HepG2 (cell line): ENCODE data around the gene MACROD2. TPM values are rescaled to one million over a fixed set of nuclear protein-coding genes. Genes with fewer than 3 reads are reported as not detected.

ENCODE experiments used
- ATAC-seq: fragments of 200-7000 bp; cut with Tn5 transposase; 3 replicates; pipeline ENCODE4 v1.9.1; 2020; ENCODE audit warnings: mild to moderate bottlenecking, moderate library complexity
- BruUV-seq: library from RNA; stranded (reverse); fragments of 400-500 nt; replicated peaks from 2 replicates; lab custom pipeline; 2021; lab: Mats Ljungman, UMichigan
- CTCF ChIA-PET: fragments of 300-600 bp; formaldehyde crosslinking; extraction: SDS; loops from one replicate; lab custom pipeline; 2021; ENCODE audit warnings: low total read pairs, inconsistent platforms, low intra/inter-chr PET ratio; lab: Yijun Ruan, JAX
- POLR2A ChIA-PET: fragments of 350-600 bp; sonication (Branson Sonifier 250); formaldehyde crosslinking; loops from one replicate; lab custom pipeline; 2020; ENCODE audit warnings: antibody characterized with exemption, inconsistent platforms; lab: Yijun Ruan, JAX
- DNase-seq: peaks from one replicate; pipeline ENCODE4 v3.0.0-alpha.2; 2015; ENCODE audit warnings: low spot score
- FAIRE-seq: peaks from 3 replicates; lab custom pipeline; 2011; peaks lifted over from hg19 to GRCh38; lab: Jason Lieb, UNC
- H2AFZ ChIP-seq: one replicate; pipeline ENCODE4 v1.6.1; 2011; ENCODE audit warnings: low read length, inconsistent platforms
- H3K27ac ChIP-seq: fragments of 300-600 bp; 3 replicates; pipeline ENCODE4 v1.8.0; 2011; ENCODE audit warnings: mixed run types, mild to moderate bottlenecking, mixed read lengths, low read length, inconsistent platforms; ENCODE audit not compliant: insufficient read depth; ENCODE audit errors: extremely low read length
- H3K27me3 ChIP-seq, 2 experiments: fragments of 200-600 bp in 1 of 2; 2 replicates in 1 of 2; 3 replicates in 1 of 2; pipeline versions ENCODE4 v1.6.0 to v1.8.0; 2011; ENCODE audit warnings: low read length in 2 of 2, mild to moderate bottlenecking in 2 of 2, moderate library complexity in 2 of 2, inconsistent platforms in 1 of 2; ENCODE audit not compliant: insufficient read depth in 2 of 2, control insufficient read depth in 1 of 2
- H3K36me3 ChIP-seq, 2 experiments: fragments of 200-600 bp in 1 of 2; replicated peaks in 1 of 2; 2 replicates in 1 of 2; 3 replicates in 1 of 2; pipeline versions ENCODE4 v1.5.1 to v1.8.0; 2011; ENCODE audit warnings: low read length in 2 of 2, inconsistent platforms in 1 of 2; ENCODE audit not compliant: insufficient read depth in 2 of 2, control insufficient read depth in 1 of 2
- H3K4me1 ChIP-seq: 2 replicates; pipeline ENCODE4 v1.5.1; 2012; ENCODE audit warnings: low read length, inconsistent platforms; ENCODE audit not compliant: insufficient read depth
- H3K4me2 ChIP-seq: 2 replicates; pipeline ENCODE4 v1.6.0; 2011; ENCODE audit warnings: low read depth, low read length, inconsistent platforms
- H3K4me3 ChIP-seq, 3 experiments: fragments of 200-600 bp in 1 of 3; sonication (generic), shearing (Covaris generic) in 1 of 3; replicated peaks in 1 of 3; 2 replicates each; pipeline ENCODE4 v1.5.1; 2011 to 2016; ENCODE audit warnings: low read length in 3 of 3, inconsistent platforms in 2 of 3, low read depth in 2 of 3, mild to moderate bottlenecking in 2 of 3, control low read depth in 1 of 3, mixed read lengths in 1 of 3; ENCODE audit not compliant: insufficient read depth in 1 of 3
- H3K79me2 ChIP-seq: one replicate; pipeline ENCODE4 v1.6.1; 2011; ENCODE audit warnings: low read length, inconsistent platforms; ENCODE audit not compliant: insufficient read depth
- H3K9ac ChIP-seq: 2 replicates; pipeline ENCODE4 v1.6.0; 2011; ENCODE audit warnings: mild to moderate bottlenecking, low read depth, low read length, inconsistent platforms; ENCODE audit not compliant: insufficient read depth
- H3K9me3 ChIP-seq: 2 replicates; pipeline ENCODE4 v1.5.1; 2012; ENCODE audit warnings: mild to moderate bottlenecking, low read length
- H4K20me1 ChIP-seq: 2 replicates; pipeline ENCODE4 v1.6.0; 2011; ENCODE audit warnings: inconsistent platforms, mild to moderate bottlenecking, low read length, moderate library complexity; ENCODE audit not compliant: insufficient read depth
- POLR2G ChIP-seq: fragments of 200-400 bp; formaldehyde crosslinking; IDR thresholded peaks from 2 replicates; pipeline ENCODE4 v1.6.1; 2018; ENCODE audit warnings: mild to moderate bottlenecking, low read depth, low read length, moderate library complexity
- SOX6 ChIP-seq, 2 experiments: fragments of 450-650 bp in 1 of 2; sonication (generic) in 1 of 2; formaldehyde crosslinking in 1 of 2; IDR thresholded peaks; 2 replicates each; pipeline versions ENCODE4 v1.4.0 to v1.6.1; 2017 to 2020; ENCODE audit warnings: antibody characterized with exemption in 1 of 2, mild to moderate bottlenecking in 1 of 2, missing genetic modification reagents in 1 of 2
- TGIF2 ChIP-seq: IDR thresholded peaks from 2 replicates; pipeline ENCODE4 v1.6.1; 2016; ENCODE audit warnings: control low read depth, missing compliant biosample characterization
- ZBTB1 ChIP-seq: sonication (generic); formaldehyde crosslinking; IDR thresholded peaks from 2 replicates; pipeline ENCODE4 v1.4.0; 2020; ENCODE audit warnings: missing genetic modification reagents, borderline replicate concordance
- ZFY ChIP-seq: sonication (generic); formaldehyde crosslinking; IDR thresholded peaks from 2 replicates; pipeline ENCODE4 v1.4.0; 2020; ENCODE audit warnings: missing genetic modification reagents
- ZNF263 ChIP-seq: sonication (generic); formaldehyde crosslinking; IDR thresholded peaks from 2 replicates; pipeline ENCODE4 v1.4.0; 2020; ENCODE audit warnings: missing genetic modification reagents
- ZNF709 ChIP-seq: sonication (generic); formaldehyde crosslinking; IDR thresholded peaks from 2 replicates; pipeline ENCODE4 v1.5.0; 2020; ENCODE audit warnings: mild to moderate bottlenecking, missing genetic modification reagents
- WGBS: methylation state at CpG from one replicate; pipeline ENCODE4 v1.1.6; 2017; ENCODE audit warnings: low lambda C conversion rate; 5-methylcytosine and 5-hydroxymethylcytosine counted together
- in situ Hi-C: cut with HindIII; loops from 2 replicates; pipeline ENCODE4 v1.10.0; 2017; ENCODE audit warnings: low pct_unique_long_range_greater_than_20kb; ENCODE audit not compliant: extremely low pct_ligation_motif_present
- intact Hi-C: fragments of 100-400 bp; cut with micrococcal nuclease; formaldehyde crosslinking; loops from one replicate; pipeline ENCODE4 v1.10.0; 2022; ENCODE audit not compliant: unreplicated experiment
- polyA plus RNA-seq, 8 experiments: library from polyadenylated mRNA; depleted of rRNA in 3 of 8; stranded (reverse) in 7 of 8; unstranded in 1 of 8; fragments of >200 nt; fragmentation: Illumina TruSeq in 4 of 8; extraction: Trizol in 4 of 8; gene quantifications; 2 replicates each; pipeline versions ENCODE4 v1.2.1 to v1.2.3, GENCODE V29; 2011 to 2016; ENCODE audit warnings: low read depth in 4 of 8, missing spikeins in 1 of 8, mixed read lengths in 1 of 8; ENCODE audit not compliant: insufficient read depth in 1 of 8
- total RNA-seq, 5 experiments: library from RNA; depleted of rRNA; stranded (reverse); fragments of >200 nt; fragmentation: Illumina TruSeq; extraction: Trizol; gene quantifications; 2 replicates each; pipeline ENCODE4 v1.2.3, GENCODE V29; 2016; ENCODE audit warnings: low read depth in 1 of 5
- TF ChIP-seq, protein P1 (sequence below): sonication (generic); formaldehyde crosslinking; IDR thresholded peaks from 2 replicates; pipeline ENCODE4 v1.5.0; 2020; ENCODE audit warnings: missing genetic modification reagents

MACROD2 gene
- total and polyA plus RNA-seq, 2 of the 13 experiments (the other 11 are each of a cell fraction or from before 2014, with no cell fraction given): 0.13 to 0.51 TPM

DNA sequence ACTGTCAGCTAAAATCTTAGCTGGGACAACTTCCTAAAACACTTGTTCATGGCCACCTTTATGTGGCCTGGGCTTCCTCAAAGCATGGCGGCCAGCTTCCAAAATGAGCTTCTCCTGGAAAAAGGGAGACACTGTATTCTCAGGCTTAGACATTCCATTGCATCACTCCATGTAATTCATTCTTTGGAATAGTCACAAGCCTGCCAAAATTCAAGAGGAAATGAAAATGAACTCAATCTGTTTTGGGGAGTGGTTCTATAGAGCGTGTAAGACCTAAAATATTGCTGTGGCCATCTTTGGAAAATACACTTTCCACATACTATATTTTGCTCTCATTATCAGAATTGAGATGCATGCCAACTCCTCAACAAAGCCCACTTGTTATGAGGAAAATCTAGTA lies 1890.9 kb downstream of the MACROD2 start (continued):
- no peak for TF ChIP-seq POLR2G

GRCh38 chr20:15887387-15887786 lies 1892.1 kb downstream of the MACROD2 start:
- Histone ChIP-seq H3K4me3 (no peak overlapping the region), H3K79me2 (no peaks in the 10 kb centered on the region), H3K27me3 (no peaks in the 10 kb centered on the region), H3K27ac (no peak overlapping the region), H3K4me2 (no peak overlapping the region), H3K9me3 (peaks cover 88% of the 10 kb centered on the region), H3K9ac (no peak overlapping the region), H3K36me3 (no peaks in the 10 kb centered on the region), H4K20me1 (no peaks in the 10 kb centered on the region), H3K4me1 (no peaks in the 10 kb centered on the region), H2AFZ (no peak overlapping the region)
- in situ Hi-C loops: no loop called here
- ATAC-seq: no peak
- no peak for FAIRE-seq
- TF ChIP-seq ZNF709 (CRISPR knock-in tag): no peak
- WGBS: 6% methylated on average over 2 of the region's 2 CpGs
- no TSS peak for BruUV-seq
- no peak for DNase-seq
- intact Hi-C loops: no loop called here
- POLR2A ChIA-PET: no interaction called here
- CTCF ChIA-PET: no interaction called here

DNA sequence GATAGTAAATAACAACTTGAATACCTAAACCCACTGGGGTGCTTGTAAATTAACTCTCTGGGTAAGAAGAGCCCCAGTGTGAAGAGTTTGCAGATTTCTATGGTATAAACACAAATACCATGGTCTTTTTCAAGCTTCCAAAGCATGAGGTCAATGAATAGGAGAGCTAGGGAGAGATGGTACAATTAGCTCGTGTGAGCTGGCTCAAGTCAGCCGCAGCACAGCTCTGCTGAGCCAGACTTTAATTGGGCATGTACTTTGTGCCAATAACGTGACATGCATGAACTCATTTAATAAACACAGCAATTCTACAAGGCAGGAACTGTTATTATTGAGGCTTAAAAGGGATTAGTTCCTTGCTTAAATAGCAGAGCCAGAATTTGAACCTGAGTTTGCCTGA lies 1893.7 kb downstream of the MACROD2 start:
- Histone ChIP-seq H2AFZ (no peak overlapping the region), H3K9me3 (peaks cover 88% of the 10 kb centered on the region), H3K4me1 (no peaks in the 10 kb centered on the region), H3K4me2 (no peak overlapping the region), H4K20me1 (no peaks in the 10 kb centered on the region), H3K9ac (no peak overlapping the region), H3K27ac (no peak overlapping the region), H3K79me2 (no peaks in the 10 kb centered on the region), H3K4me3 (no peak overlapping the region), H3K27me3 (no peaks in the 10 kb centered on the region), H3K36me3 (no peaks in the 10 kb centered on the region)
- 0% methylated on average over 3 of the region's 3 CpGs for WGBS
- ChIA-PET CTCF (no interaction called here), POLR2A (no interaction called here)
- no peak for TF ChIP-seq SOX6 (IDR thresholded peaks at IDR 0.05)
- no peak for TF ChIP-seq SOX6 (CRISPR knock-in tag; IDR thresholded peaks at IDR 0.05)
- TF ChIP-seq TGIF2 (CRISPR knock-in tag): no peak
- no peak for TF ChIP-seq ZFY (CRISPR knock-in tag)
- TF ChIP-seq, protein P1, sequence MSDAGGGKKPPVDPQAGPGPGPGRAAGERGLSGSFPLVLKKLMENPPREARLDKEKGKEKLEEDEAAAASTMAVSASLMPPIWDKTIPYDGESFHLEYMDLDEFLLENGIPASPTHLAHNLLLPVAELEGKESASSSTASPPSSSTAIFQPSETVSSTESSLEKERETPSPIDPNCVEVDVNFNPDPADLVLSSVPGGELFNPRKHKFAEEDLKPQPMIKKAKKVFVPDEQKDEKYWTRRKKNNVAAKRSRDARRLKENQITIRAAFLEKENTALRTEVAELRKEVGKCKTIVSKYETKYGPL: no peak
- no peak for TF ChIP-seq ZNF263
- TF ChIP-seq ZNF709 (CRISPR knock-in tag): no peak
- TF ChIP-seq ZBTB1 (CRISPR knock-in tag): no peak
- DNase-seq (no peak), FAIRE-seq (no peak), ATAC-seq (no peak)
- intact Hi-C loops (no loop called here), in situ Hi-C loops (no loop called here)
- no TSS peak for BruUV-seq
